ENCODE measurements around the gene ZNF687. TPM values are rescaled to one million over a fixed set of nuclear protein-coding genes. Genes with fewer than 3 reads are reported as not detected.

The ZNF687 gene
- total RNA-seq, 2 donors from 2014 or later: 43.0 to 49.8 TPM

GRCh38 chr1:151288502-151288901 is 6.4 kb downstream of the ZNF687 start:
- Mint-ChIP-seq H3K4me1 (peaks cover 11% of the 10 kb centered on the region), H3K9me3 (no peaks in the 10 kb centered on the region), H3K27ac (no peak overlapping the region), H3K36me3 (ENCODE audit: low read depth) (peaks cover 54% of the 10 kb centered on the region), H3K4me3 (no peak overlapping the region), H3K27me3 (ENCODE audit: insufficient read depth) (no peaks in the 10 kb centered on the region)
- Histone ChIP-seq H3K4me3 (ENCODE audit: low read length) (no peak overlapping the region), H3K36me3 (ENCODE audit: control insufficient read depth, insufficient read depth, low read length) (peaks cover 62% of the 10 kb centered on the region), H3K9me3 (ENCODE audit: control insufficient read depth, low read length) (no peaks in the 10 kb centered on the region), H3K27me3 (ENCODE audit: control insufficient read depth, insufficient read depth, low read length, poor library complexity, severe bottlenecking) (no peaks in the 10 kb centered on the region), H3K4me1 (ENCODE audit: control insufficient read depth, insufficient read depth, low read length) (peaks cover 2% of the 10 kb centered on the region), H3K9ac (ENCODE audit: extremely low read depth, low read length, poor library complexity, severe bottlenecking) (no peak overlapping the region), H3K27ac (ENCODE audit: low read depth, low read length) (no peak overlapping the region)
- DNase-seq: no peak
- 93 to 97% methylated on average over 14 of the region's 14 CpGs for WGBS, 2 experiments (ENCODE audit: insufficient coverage in 1 of 2, insufficient read length in 1 of 2)
- TF ChIP-seq CTCF (conservative IDR thresholded peaks at IDR 0.05): no peak

- Mint-ChIP-seq H3K9me3 (no peaks in the 10 kb centered on the region), H3K36me3 (ENCODE audit: low read depth) (peaks cover 59% of the 10 kb centered on the region), H3K27me3 (ENCODE audit: insufficient read depth) (no peaks in the 10 kb centered on the region), H3K4me3 (no peak overlapping the region), H3K4me1 (peaks cover 3% of the 10 kb centered on the region), H3K27ac (no peak overlapping the region)
- Histone ChIP-seq H3K9me3 (ENCODE audit: control insufficient read depth, low read length) (no peaks in the 10 kb centered on the region), H3K4me3 (ENCODE audit: low read length) (no peak overlapping the region), H3K4me1 (ENCODE audit: control insufficient read depth, insufficient read depth, low read length) (no peaks in the 10 kb centered on the region), H3K27me3 (ENCODE audit: control insufficient read depth, insufficient read depth, low read length, poor library complexity, severe bottlenecking) (no peaks in the 10 kb centered on the region), H3K27ac (ENCODE audit: low read depth, low read length) (no peak overlapping the region), H3K36me3 (ENCODE audit: control insufficient read depth, insufficient read depth, low read length) (peaks cover 70% of the 10 kb centered on the region), H3K9ac (ENCODE audit: extremely low read depth, low read length, poor library complexity, severe bottlenecking) (no peak overlapping the region)
- TF ChIP-seq CTCF (conservative IDR thresholded peaks at IDR 0.05): no peak
- WGBS, 2 experiments (ENCODE audit: insufficient coverage in 1 of 2, insufficient read length in 1 of 2): 95 to 96% methylated on average over 7 to 18 of the region's 18 CpGs
- DNase-seq: no peak
Observed at GRCh38 chr1:151289080-151289935, 7.2 kb downstream of the ZNF687 start.

DNA sequence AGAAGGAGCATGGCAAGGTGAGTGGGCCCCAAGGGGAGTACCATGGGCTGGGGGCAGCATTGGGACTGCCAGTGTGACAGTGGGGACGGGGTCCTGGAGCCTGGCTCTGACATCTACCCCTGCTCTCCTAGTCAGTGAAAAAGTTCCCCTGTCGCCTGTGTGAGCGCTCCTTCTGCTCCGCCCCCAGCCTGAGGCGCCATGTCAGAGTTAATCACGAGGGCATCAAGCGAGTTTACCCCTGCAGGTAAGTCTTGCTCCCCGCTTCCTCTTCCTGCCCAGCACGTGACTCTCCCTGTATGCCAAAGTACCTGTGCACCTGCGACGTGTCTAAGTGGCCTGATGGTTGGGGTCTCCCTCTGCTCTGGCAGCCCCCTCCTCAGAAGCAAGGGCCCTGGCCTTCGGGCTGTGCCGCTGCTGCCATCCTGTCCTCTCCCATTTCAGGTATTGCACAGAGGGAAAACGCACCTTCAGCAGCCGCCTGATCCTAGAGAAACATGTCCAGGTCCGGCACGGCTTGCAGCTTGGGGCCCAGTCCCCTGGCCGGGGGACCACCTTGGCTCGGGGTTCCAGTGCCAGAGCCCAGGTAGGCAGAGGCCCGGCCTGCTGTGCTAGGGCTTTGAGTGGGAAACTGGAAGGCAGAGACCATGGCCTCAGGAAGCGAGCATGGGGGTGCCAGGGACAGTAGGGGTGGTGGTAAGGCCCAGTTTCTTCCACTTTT is 8.1 kb downstream of the ZNF687 start:
- DNase-seq: no peak
- Histone ChIP-seq H3K9me3 (ENCODE audit: control insufficient read depth, low read length) (no peaks in the 10 kb centered on the region), H3K9ac (ENCODE audit: extremely low read depth, low read length, poor library complexity, severe bottlenecking) (no peak overlapping the region), H3K36me3 (ENCODE audit: control insufficient read depth, insufficient read depth, low read length) (peaks cover 70% of the 10 kb centered on the region), H3K27ac (ENCODE audit: low read depth, low read length) (no peak overlapping the region), H3K27me3 (ENCODE audit: control insufficient read depth, insufficient read depth, low read length, poor library complexity, severe bottlenecking) (no peaks in the 10 kb centered on the region), H3K4me1 (ENCODE audit: control insufficient read depth, insufficient read depth, low read length) (no peaks in the 10 kb centered on the region), H3K4me3 (ENCODE audit: low read length) (no peak overlapping the region)
- Mint-ChIP-seq H3K27me3 (ENCODE audit: insufficient read depth) (no peaks in the 10 kb centered on the region), H3K4me1 (no peaks in the 10 kb centered on the region), H3K27ac (no peak overlapping the region), H3K9me3 (no peaks in the 10 kb centered on the region), H3K36me3 (ENCODE audit: low read depth) (peaks cover 55% of the 10 kb centered on the region), H3K4me3 (no peak overlapping the region)
- 95 to 100% methylated on average over 5 to 21 of the region's 21 CpGs for WGBS, 2 experiments (ENCODE audit: insufficient coverage in 1 of 2, insufficient read length in 1 of 2)
- TF ChIP-seq CTCF (conservative IDR thresholded peaks at IDR 0.05): no peak

Measured in endodermal cell (in vitro differentiated cells).